ENCODE data around the gene TCF4. TPM values are rescaled to one million over a fixed set of nuclear protein-coding genes. Genes with fewer than 3 reads are reported as not detected.

TCF4 gene
- total and polyA plus RNA-seq, 4 donors: 4.3 to 15.3 (median 11.5) TPM

DNA sequence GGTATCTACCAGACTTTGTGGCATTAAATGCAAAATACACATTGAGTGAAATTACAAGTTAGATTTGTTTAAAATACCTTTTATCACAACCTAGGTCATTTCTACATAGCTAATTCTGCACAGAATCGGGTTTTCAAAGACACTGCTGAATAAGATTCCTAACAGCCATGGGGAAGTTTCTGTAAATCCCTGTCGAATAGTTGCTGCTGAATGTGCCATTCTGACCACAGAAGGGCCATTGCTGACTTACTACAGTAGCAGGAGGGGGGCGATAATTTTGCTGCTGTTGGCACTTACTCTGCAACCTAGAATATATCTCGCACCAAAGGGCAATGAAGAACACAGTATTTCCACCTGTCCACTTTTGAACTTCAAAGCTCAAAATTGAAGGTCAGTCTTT lies 232.8 kb downstream of the TCF4 start:
- H3K36me3 ChIP-seq (ENCODE audit: control insufficient read depth in 4 of 4, insufficient read depth in 3 of 4, low read depth in 1 of 4, low read length in 3 of 4): no peaks in the 10 kb centered on the region
- no peaks in the 10 kb centered on the region for H3K4me1 ChIP-seq (ENCODE audit: control insufficient read depth in 4 of 4, insufficient read depth in 4 of 4, low read length in 3 of 4)
- no peak overlapping the region for H3K4me3 ChIP-seq (ENCODE audit: low read depth in 1 of 3, low read length in 3 of 3)
- WGBS: 79% methylated on average over 4 of the region's 4 CpGs
- no peaks in the 10 kb centered on the region for H3K9me3 ChIP-seq (ENCODE audit: control insufficient read depth in 4 of 4, low read length in 3 of 4)
- no peak for DNase-seq (ENCODE audit: low spot score)
- H3K9ac ChIP-seq (ENCODE audit: low read depth in 1 of 2, low read length in 2 of 2): no peak overlapping the region
- TF ChIP-seq, protein P1, sequence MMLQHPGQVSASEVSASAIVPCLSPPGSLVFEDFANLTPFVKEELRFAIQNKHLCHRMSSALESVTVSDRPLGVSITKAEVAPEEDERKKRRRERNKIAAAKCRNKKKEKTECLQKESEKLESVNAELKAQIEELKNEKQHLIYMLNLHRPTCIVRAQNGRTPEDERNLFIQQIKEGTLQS (IDR thresholded peaks at IDR 0.05): no peak
- TF ChIP-seq, protein P2, sequence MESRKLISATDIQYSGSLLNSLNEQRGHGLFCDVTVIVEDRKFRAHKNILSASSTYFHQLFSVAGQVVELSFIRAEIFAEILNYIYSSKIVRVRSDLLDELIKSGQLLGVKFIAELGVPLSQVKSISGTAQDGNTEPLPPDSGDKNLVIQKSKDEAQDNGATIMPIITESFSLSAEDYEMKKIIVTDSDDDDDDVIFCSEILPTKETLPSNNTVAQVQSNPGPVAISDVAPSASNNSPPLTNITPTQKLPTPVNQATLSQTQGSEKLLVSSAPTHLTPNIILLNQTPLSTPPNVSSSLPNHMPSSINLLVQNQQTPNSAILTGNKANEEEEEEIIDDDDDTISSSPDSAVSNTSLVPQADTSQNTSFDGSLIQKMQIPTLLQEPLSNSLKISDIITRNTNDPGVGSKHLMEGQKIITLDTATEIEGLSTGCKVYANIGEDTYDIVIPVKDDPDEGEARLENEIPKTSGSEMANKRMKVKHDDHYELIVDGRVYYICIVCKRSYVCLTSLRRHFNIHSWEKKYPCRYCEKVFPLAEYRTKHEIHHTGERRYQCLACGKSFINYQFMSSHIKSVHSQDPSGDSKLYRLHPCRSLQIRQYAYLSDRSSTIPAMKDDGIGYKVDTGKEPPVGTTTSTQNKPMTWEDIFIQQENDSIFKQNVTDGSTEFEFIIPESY (IDR thresholded peaks at IDR 0.05): no peak
- TF ChIP-seq YY1 (IDR thresholded peaks at IDR 0.05) (no peak), FOXA2 (IDR thresholded peaks at IDR 0.05) (no peak), NR2F2 (IDR thresholded peaks at IDR 0.05) (no peak)
- TF ChIP-seq, protein P3, sequence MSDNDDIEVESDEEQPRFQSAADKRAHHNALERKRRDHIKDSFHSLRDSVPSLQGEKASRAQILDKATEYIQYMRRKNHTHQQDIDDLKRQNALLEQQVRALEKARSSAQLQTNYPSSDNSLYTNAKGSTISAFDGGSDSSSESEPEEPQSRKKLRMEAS (IDR thresholded peaks at IDR 0.05): no peak
- H3K27me3 ChIP-seq (ENCODE audit: control insufficient read depth in 4 of 4, insufficient read depth in 4 of 4, low read length in 3 of 4): no peaks in the 10 kb centered on the region
- H3K27ac ChIP-seq (ENCODE audit: low read depth in 1 of 2, low read length in 2 of 2): no peak overlapping the region

DNA sequence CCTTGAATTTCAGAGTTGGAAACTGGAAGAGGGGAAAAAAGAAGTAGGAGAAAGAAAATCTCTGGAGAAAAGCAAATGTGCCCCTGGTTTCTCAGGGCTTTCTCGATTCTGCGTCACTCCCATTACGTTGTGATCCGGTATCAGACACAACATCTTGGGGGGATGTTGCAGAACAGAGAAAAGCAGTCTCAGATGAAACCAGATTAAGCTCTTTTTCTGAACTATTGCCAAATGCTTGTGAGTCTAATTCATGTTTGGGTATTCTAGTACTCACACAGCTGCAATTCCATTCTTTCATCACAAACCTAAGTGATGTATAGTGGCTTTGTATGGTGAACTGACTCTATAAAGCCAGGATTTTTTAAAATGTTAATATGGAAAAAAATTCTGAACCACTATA lies 233.2 kb downstream of the TCF4 start:
- Histone ChIP-seq H3K27ac (ENCODE audit: low read depth in 1 of 2, low read length in 2 of 2) (no peak overlapping the region), H3K9me3 (ENCODE audit: control insufficient read depth in 4 of 4, low read length in 3 of 4) (no peaks in the 10 kb centered on the region), H3K4me1 (ENCODE audit: control insufficient read depth in 4 of 4, insufficient read depth in 4 of 4, low read length in 3 of 4) (no peaks in the 10 kb centered on the region), H3K4me3 (ENCODE audit: low read depth in 1 of 3, low read length in 3 of 3) (no peak overlapping the region), H3K9ac (ENCODE audit: low read depth in 1 of 2, low read length in 2 of 2) (no peak overlapping the region), H3K27me3 (ENCODE audit: control insufficient read depth in 4 of 4, insufficient read depth in 4 of 4, low read length in 3 of 4) (no peaks in the 10 kb centered on the region), H3K36me3 (ENCODE audit: control insufficient read depth in 4 of 4, insufficient read depth in 3 of 4, low read depth in 1 of 4, low read length in 3 of 4) (no peaks in the 10 kb centered on the region)
- no peak for TF ChIP-seq TAF1 (conservative IDR thresholded peaks at IDR 0.05)
- TF ChIP-seq FOXA1 (IDR thresholded peaks at IDR 0.05): no peak
- no peak for TF ChIP-seq FOXA2 (IDR thresholded peaks at IDR 0.05)
- no peak for TF ChIP-seq NR2F2 (IDR thresholded peaks at IDR 0.05)
- TF ChIP-seq, protein P4, sequence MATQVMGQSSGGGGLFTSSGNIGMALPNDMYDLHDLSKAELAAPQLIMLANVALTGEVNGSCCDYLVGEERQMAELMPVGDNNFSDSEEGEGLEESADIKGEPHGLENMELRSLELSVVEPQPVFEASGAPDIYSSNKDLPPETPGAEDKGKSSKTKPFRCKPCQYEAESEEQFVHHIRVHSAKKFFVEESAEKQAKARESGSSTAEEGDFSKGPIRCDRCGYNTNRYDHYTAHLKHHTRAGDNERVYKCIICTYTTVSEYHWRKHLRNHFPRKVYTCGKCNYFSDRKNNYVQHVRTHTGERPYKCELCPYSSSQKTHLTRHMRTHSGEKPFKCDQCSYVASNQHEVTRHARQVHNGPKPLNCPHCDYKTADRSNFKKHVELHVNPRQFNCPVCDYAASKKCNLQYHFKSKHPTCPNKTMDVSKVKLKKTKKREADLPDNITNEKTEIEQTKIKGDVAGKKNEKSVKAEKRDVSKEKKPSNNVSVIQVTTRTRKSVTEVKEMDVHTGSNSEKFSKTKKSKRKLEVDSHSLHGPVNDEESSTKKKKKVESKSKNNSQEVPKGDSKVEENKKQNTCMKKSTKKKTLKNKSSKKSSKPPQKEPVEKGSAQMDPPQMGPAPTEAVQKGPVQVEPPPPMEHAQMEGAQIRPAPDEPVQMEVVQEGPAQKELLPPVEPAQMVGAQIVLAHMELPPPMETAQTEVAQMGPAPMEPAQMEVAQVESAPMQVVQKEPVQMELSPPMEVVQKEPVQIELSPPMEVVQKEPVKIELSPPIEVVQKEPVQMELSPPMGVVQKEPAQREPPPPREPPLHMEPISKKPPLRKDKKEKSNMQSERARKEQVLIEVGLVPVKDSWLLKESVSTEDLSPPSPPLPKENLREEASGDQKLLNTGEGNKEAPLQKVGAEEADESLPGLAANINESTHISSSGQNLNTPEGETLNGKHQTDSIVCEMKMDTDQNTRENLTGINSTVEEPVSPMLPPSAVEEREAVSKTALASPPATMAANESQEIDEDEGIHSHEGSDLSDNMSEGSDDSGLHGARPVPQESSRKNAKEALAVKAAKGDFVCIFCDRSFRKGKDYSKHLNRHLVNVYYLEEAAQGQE (IDR thresholded peaks at IDR 0.05): no peak
- TF ChIP-seq, protein P2 (IDR thresholded peaks at IDR 0.05): no peak
- TF ChIP-seq GABPA (IDR thresholded peaks at IDR 0.05 in 1 of 2, conservative IDR thresholded peaks at IDR 0.05 in 1 of 2): no peak
- TF ChIP-seq, protein P5, sequence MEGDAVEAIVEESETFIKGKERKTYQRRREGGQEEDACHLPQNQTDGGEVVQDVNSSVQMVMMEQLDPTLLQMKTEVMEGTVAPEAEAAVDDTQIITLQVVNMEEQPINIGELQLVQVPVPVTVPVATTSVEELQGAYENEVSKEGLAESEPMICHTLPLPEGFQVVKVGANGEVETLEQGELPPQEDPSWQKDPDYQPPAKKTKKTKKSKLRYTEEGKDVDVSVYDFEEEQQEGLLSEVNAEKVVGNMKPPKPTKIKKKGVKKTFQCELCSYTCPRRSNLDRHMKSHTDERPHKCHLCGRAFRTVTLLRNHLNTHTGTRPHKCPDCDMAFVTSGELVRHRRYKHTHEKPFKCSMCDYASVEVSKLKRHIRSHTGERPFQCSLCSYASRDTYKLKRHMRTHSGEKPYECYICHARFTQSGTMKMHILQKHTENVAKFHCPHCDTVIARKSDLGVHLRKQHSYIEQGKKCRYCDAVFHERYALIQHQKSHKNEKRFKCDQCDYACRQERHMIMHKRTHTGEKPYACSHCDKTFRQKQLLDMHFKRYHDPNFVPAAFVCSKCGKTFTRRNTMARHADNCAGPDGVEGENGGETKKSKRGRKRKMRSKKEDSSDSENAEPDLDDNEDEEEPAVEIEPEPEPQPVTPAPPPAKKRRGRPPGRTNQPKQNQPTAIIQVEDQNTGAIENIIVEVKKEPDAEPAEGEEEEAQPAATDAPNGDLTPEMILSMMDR (IDR thresholded peaks at IDR 0.05; ENCODE audit: low read depth, low read length, missing input control): no peak
- TF ChIP-seq HNF4A (conservative IDR thresholded peaks at IDR 0.05): no peak
- no peak for TF ChIP-seq YY1 (IDR thresholded peaks at IDR 0.05)
- TF ChIP-seq HNF4G (IDR thresholded peaks at IDR 0.05): no peak
- WGBS: 80% methylated on average over 4 of the region's 4 CpGs
- no peak for DNase-seq (ENCODE audit: low spot score)
